Coronary artery (tissue), 2 donors: Measurements from ENCODE around the gene CTNND1.

ENCODE experiments used
- DNase-seq: peaks from one replicate; pipeline ENCODE4 v3.0.0-alpha.2; 2017; ENCODE audit warnings: low spot score
- H3K27ac ChIP-seq, 2 donors: fragments of 200-600 bp; sonication (generic); one replicate each; pipeline ENCODE4 v1.5.1; 2016 to 2019
- H3K4me3 ChIP-seq: fragments of 200-600 bp; sonication (generic); 2 replicates; pipeline ENCODE4 v1.5.1; 2016; ENCODE audit warnings: mild to moderate bottlenecking, moderate library complexity
- CTCF ChIP-seq: fragments of 200-600 bp; sonication (generic); IDR thresholded peaks from one replicate; pipeline ENCODE4 v1.5.1; 2019; ENCODE audit warnings: antibody characterized with exemption

The CTNND1 gene

GRCh38 chr11:57773026-57773598 lies 11.5 kb downstream of the CTNND1 start:
- DNase-seq, result no peak
- TF ChIP-seq CTCF, result no peak
- Histone ChIP-seq H3K4me3 (no peak overlapping the region), H3K27ac (no peak overlapping the region)

- Histone ChIP-seq H3K27ac (peak overlapping the region; percentile 24 to 86), H3K4me3 (peak overlapping the region; percentile 55)
- no peak for TF ChIP-seq CTCF
- DNase-seq, result no peak
Observed at GRCh38 chr11:57775491-57775890, 13.9 kb downstream of the CTNND1 start.

GRCh38 chr11:57776031-57776521 lies 14.5 kb downstream of the CTNND1 start:
- peak overlapping the region; percentile 55 for H3K4me3 ChIP-seq
- TF ChIP-seq CTCF, result no peak
- no peak for DNase-seq
- peak overlapping the region; percentile 24 to 86 for H3K27ac ChIP-seq

GRCh38 chr11:57776577-57777210 lies 15.1 kb downstream of the CTNND1 start:
- Histone ChIP-seq H3K4me3 (peak overlapping the region; percentile 55), H3K27ac (peak overlapping the region; percentile 83 to 86)
- DNase-seq, result no peak
- no peak for TF ChIP-seq CTCF

- Histone ChIP-seq H3K4me3 (peak overlapping the region; percentile 54), H3K27ac (peak overlapping the region; percentile 83 to 86)
- no peak for TF ChIP-seq CTCF
- no peak for DNase-seq
Observed at GRCh38 chr11:57777969-57778317, 16.3 kb downstream of the CTNND1 start.

- DNase-seq, result peak; percentile 94
- TF ChIP-seq CTCF, result no peak
- peak overlapping the region; percentile 83 to 86 for H3K27ac ChIP-seq
- H3K4me3 ChIP-seq, result peak overlapping the region; percentile 54
Observed at GRCh38 chr11:57778318-57779037, 16.9 kb downstream of the CTNND1 start.
